Measurements from ENCODE around the gene DACH1.

DNA sequence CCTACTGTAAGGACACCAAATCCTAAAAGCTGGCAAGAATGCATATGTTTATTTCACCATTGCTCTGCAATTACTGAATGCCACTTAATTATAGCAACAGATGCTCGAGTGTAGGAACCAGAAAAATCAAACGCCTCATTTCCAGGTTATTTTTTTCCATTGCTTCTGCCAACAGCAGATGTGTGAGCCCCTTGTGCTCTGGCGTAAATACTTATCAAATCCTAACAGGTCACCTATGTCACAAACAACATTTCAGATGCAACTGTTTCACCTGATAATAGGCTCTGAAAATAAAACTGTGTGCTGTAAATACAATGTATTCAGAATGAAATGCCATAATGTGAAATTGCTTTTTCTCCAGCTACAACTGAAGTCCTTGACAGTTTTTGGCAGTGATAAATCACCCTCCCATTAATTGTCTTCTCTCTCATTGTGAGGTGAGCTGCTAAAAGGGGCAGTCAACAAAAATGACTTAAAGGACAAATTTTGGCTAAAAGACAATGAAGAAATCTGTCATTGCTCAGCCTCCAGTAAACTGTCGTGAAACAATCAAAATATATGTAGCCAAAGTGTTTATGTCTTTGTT lies 344.0 kb downstream of the DACH1 start:
- TF ChIP-seq, protein P1, sequence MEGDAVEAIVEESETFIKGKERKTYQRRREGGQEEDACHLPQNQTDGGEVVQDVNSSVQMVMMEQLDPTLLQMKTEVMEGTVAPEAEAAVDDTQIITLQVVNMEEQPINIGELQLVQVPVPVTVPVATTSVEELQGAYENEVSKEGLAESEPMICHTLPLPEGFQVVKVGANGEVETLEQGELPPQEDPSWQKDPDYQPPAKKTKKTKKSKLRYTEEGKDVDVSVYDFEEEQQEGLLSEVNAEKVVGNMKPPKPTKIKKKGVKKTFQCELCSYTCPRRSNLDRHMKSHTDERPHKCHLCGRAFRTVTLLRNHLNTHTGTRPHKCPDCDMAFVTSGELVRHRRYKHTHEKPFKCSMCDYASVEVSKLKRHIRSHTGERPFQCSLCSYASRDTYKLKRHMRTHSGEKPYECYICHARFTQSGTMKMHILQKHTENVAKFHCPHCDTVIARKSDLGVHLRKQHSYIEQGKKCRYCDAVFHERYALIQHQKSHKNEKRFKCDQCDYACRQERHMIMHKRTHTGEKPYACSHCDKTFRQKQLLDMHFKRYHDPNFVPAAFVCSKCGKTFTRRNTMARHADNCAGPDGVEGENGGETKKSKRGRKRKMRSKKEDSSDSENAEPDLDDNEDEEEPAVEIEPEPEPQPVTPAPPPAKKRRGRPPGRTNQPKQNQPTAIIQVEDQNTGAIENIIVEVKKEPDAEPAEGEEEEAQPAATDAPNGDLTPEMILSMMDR (IDR thresholded peaks at IDR 0.05), result no peak
- no peak for TF ChIP-seq POLR2A (IDR thresholded peaks at IDR 0.05)

All from uterus (tissue), 2 donors.